GM12878 (cell line): ENCODE measurements around the gene SEMA4A. TPM values are rescaled to one million over a fixed set of nuclear protein-coding genes. Genes with fewer than 3 reads are reported as not detected.

ENCODE experiments used
- ASH2L ChIP-seq: fragments of 300-600, 200-600 bp; sonication (generic); IDR thresholded peaks from 2 replicates; pipeline ENCODE4 v1.6.1; 2017; ENCODE audit warnings: low read depth, mild to moderate bottlenecking, borderline replicate concordance
- ATF7 ChIP-seq: fragments of 450-650 bp; IDR thresholded peaks from 2 replicates; pipeline ENCODE4 v1.6.1; 2016; ENCODE audit warnings: low read depth, mild to moderate bottlenecking
- BCL11A ChIP-seq: IDR thresholded peaks from 2 replicates; pipeline ENCODE4 v1.6.1; 2011; ENCODE audit warnings: low read depth, low read length
- BHLHE40 ChIP-seq, 2 experiments: fragments of 450-650 bp in 1 of 2; IDR thresholded peaks; 2 replicates each; pipeline ENCODE4 v1.6.1; 2011 to 2017; ENCODE audit warnings: low read depth in 2 of 2, borderline replicate concordance in 1 of 2, improper control_type of control experiment in 1 of 2, low read length in 1 of 2, mild to moderate bottlenecking in 1 of 2
- DPF2 ChIP-seq: fragments of 450-650 bp; IDR thresholded peaks from 2 replicates; pipeline ENCODE4 v1.6.1; 2017; ENCODE audit warnings: mild to moderate bottlenecking
- FOXK2 ChIP-seq: fragments of 450-650 bp; IDR thresholded peaks from 2 replicates; pipeline ENCODE4 v1.6.1; 2017; ENCODE audit warnings: mild to moderate bottlenecking, moderate library complexity
- KLF5 ChIP-seq: fragments of 450-650 bp; IDR thresholded peaks from 2 replicates; pipeline ENCODE4 v1.6.1; 2014; ENCODE audit warnings: mild to moderate bottlenecking; ENCODE audit not compliant: partially characterized antibody
- LARP7 ChIP-seq: fragments of 450-650 bp; IDR thresholded peaks from 2 replicates; pipeline ENCODE4 v1.6.1; 2017; ENCODE audit warnings: mild to moderate bottlenecking
- MLLT1 ChIP-seq: fragments of 450-650 bp; IDR thresholded peaks from 2 replicates; pipeline ENCODE4 v1.6.1; 2016; ENCODE audit warnings: mild to moderate bottlenecking
- MXI1 ChIP-seq: fragments of 150-350 bp; IDR thresholded peaks from 2 replicates; pipeline ENCODE4 v1.6.1; 2011; ENCODE audit warnings: low read depth, mild to moderate bottlenecking, inconsistent platforms, low read length, improper control_type of control experiment
- NKRF ChIP-seq: fragments of 450-650 bp; conservative IDR thresholded peaks from 2 replicates; pipeline ENCODE4 v1.6.1; 2017; ENCODE audit warnings: mild to moderate bottlenecking, moderate library complexity
- PAX8 ChIP-seq: fragments of 450-650 bp; IDR thresholded peaks from 2 replicates; pipeline ENCODE4 v1.6.1; 2017; ENCODE audit warnings: mild to moderate bottlenecking, moderate library complexity
- POLR2AphosphoS2 ChIP-seq: IDR thresholded peaks from 2 replicates; pipeline ENCODE4 v1.6.1; 2011; ENCODE audit warnings: low read depth, mild to moderate bottlenecking, low read length, improper control_type of control experiment, moderate library complexity
- RUNX3 ChIP-seq: IDR thresholded peaks from 2 replicates; pipeline ENCODE4 v1.6.1; 2012; ENCODE audit warnings: low read length, inconsistent platforms
- SMAD1 ChIP-seq: fragments of 450-650 bp; IDR thresholded peaks from 2 replicates; pipeline ENCODE4 v1.6.1; 2018; ENCODE audit warnings: mild to moderate bottlenecking, low read depth; ENCODE audit not compliant: partially characterized antibody
- SMAD5 ChIP-seq: IDR thresholded peaks from 2 replicates; pipeline ENCODE4 v1.6.1; 2016; ENCODE audit warnings: antibody characterized with exemption, low read depth
- SUPT20H ChIP-seq: IDR thresholded peaks from 2 replicates; pipeline ENCODE4 v1.6.1; 2011; ENCODE audit warnings: low read depth, mild to moderate bottlenecking, low read length, moderate library complexity, borderline replicate concordance; ENCODE audit not compliant: control insufficient read depth
- TARDBP ChIP-seq: IDR thresholded peaks from 2 replicates; pipeline ENCODE4 v1.6.1; 2016; ENCODE audit warnings: borderline replicate concordance
- TCF3 ChIP-seq: IDR thresholded peaks from 2 replicates; pipeline ENCODE4 v1.6.1; 2012; ENCODE audit warnings: low read depth, mild to moderate bottlenecking, low read length, borderline replicate concordance; ENCODE audit not compliant: insufficient read depth
- YY1 ChIP-seq: IDR thresholded peaks from 2 replicates; pipeline ENCODE4 v1.6.1; 2011; ENCODE audit warnings: low read depth, mild to moderate bottlenecking, low read length
- ZNF687 ChIP-seq: fragments of 450-650 bp; IDR thresholded peaks from 2 replicates; pipeline ENCODE4 v1.6.1; 2017; ENCODE audit warnings: mild to moderate bottlenecking, moderate library complexity
- polyA plus RNA-seq, 11 experiments: library from polyadenylated mRNA; depleted of rRNA in 4 of 11; unstranded in 6 of 11; stranded (reverse) in 5 of 11; fragments of >200 nt; fragmentation: Nextera tagmentation in 4 of 11; fragmentation: Illumina TruSeq in 1 of 11; extraction: Ambion mirVana in 4 of 11; extraction: Trizol in 1 of 11; gene quantifications; 1 replicate in 1 of 11; 2 replicates in 10 of 11; pipeline versions ENCODE4 v1.2.1 to v1.2.3, GENCODE V29; 2011 to 2016; ENCODE audit warnings: inconsistent platforms in 2 of 11, missing spikeins in 2 of 11, low read depth in 1 of 11
- total RNA-seq, 4 experiments: library from RNA; depleted of rRNA in 3 of 4; stranded (reverse); fragments of >200 nt in 3 of 4; fragmentation: Illumina TruSeq in 1 of 4; extraction: Trizol in 1 of 4; gene quantifications; 2 replicates each; pipeline versions ENCODE4 v1.2.1 to v1.2.3, GENCODE V29; 2013 to 2021
- TF ChIP-seq, protein P1 (sequence below): fragments of 450-650 bp; IDR thresholded peaks from 2 replicates; pipeline ENCODE4 v1.6.1; 2016; ENCODE audit warnings: mild to moderate bottlenecking

SEMA4A gene
- total and polyA plus RNA-seq, 10 of the 15 experiments (the other 5 are each of a cell fraction or from before 2014, with no cell fraction given), result 2.6 to 64.2 (median 32.8) TPM

GRCh38 chr1:156212833-156213643 lies 59.7 kb downstream of the SEMA4A start, which contains the start of gene PMF1 (continued):
- TF ChIP-seq BCL11A (no peak), FOXK2 (peak; percentile 63), KLF5 (peak; percentile 56), ATF7 (peak; percentile 77), TARDBP (no peak), MXI1 (peak; percentile 38; the same call in 1 of the 2 replicates), DPF2 (peak; percentile 68; the same call in 1 of the 2 replicates), NKRF (peak; percentile 32; the same call in 1 of the 2 replicates), TCF3 (0 out of 2 replicates have a peak, but pooled peaks have one; percentile 19), YY1 (peak; percentile 98), SMAD1 (peak; percentile 65), LARP7 (no peak; the same call in 1 of the 2 replicates), BHLHE40 (IDR thresholded peaks at IDR 0.05; ENCODE audit: borderline replicate concordance in 1 of 2, low read depth in 2 of 2, low read length in 1 of 2) (peak; percentile 31 to 38; a peak in 2 of 4 replicates), ASH2L (no peak), PAX8 (0 out of 2 replicates have a peak, but pooled peaks have one; percentile 73), RUNX3 (peak; percentile 59), MLLT1 (peak; percentile 92), POLR2AphosphoS2 (peak; percentile 86; the same call in 1 of the 2 replicates), SMAD5 (peak; percentile 63; the same call in 1 of the 2 replicates), ZNF687 (peak; percentile 72; the same call in 1 of the 2 replicates), SUPT20H (no peak)
- TF ChIP-seq, protein P1, sequence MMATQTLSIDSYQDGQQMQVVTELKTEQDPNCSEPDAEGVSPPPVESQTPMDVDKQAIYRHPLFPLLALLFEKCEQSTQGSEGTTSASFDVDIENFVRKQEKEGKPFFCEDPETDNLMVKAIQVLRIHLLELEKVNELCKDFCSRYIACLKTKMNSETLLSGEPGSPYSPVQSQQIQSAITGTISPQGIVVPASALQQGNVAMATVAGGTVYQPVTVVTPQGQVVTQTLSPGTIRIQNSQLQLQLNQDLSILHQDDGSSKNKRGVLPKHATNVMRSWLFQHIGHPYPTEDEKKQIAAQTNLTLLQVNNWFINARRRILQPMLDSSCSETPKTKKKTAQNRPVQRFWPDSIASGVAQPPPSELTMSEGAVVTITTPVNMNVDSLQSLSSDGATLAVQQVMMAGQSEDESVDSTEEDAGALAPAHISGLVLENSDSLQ, result peak; percentile 98
